ENCODE measurements around the gene CIDEB. TPM values are rescaled to one million over a fixed set of nuclear protein-coding genes. Genes with fewer than 3 reads are reported as not detected.

CIDEB gene
- total and polyA plus RNA-seq, 11 donors: 1.7 to 10.1 (median 3.0) TPM

GRCh38 chr14:24304019-24304387, 3.8 kb downstream of the CIDEB start:
- WGBS, 4 donors: 96 to 98% (median 97%) methylated on average over 11 of the region's 11 CpGs
- Histone ChIP-seq H3K27me3 (no peaks in the 10 kb centered on the region), H3K4me3 (no peak overlapping the region), H3K4me1 (peaks cover 0 to 32% (median 16%) of the 10 kb centered on the region in 12 donors), H3K9me3 (no peaks in the 10 kb centered on the region), H3K36me3 (peaks cover 0 to 69% (median 64%) of the 10 kb centered on the region in 9 donors), H3K27ac (no peak overlapping the region)
- DNase-seq (no peak), ATAC-seq (no peak)
- TF ChIP-seq CTCF (IDR thresholded peaks at IDR 0.05) (no peak), POLR2A (IDR thresholded peaks at IDR 0.05) (no peak)
- intact Hi-C loops (cut with DNase I): no loop called here

- intact Hi-C loops (cut with DNase I): no loop called here
- no peaks in the 10 kb centered on the region for H3K9me3 ChIP-seq
- WGBS, 4 donors: 28 to 33% (median 29%) methylated on average over 16 of the region's 16 CpGs
- ATAC-seq: no peak
- no peak for DNase-seq
- no peaks in the 10 kb centered on the region for H3K27me3 ChIP-seq
- peak overlapping the region; percentile 1 to 91 (median 80) for H3K27ac ChIP-seq
- H3K4me3 ChIP-seq: peak overlapping the region; percentile 75 to 99 (median 95)
- H3K36me3 ChIP-seq: peaks cover 0 to 57% (median 52%) of the 10 kb centered on the region in 9 donors
- no peak for TF ChIP-seq CTCF (IDR thresholded peaks at IDR 0.05)
- no peak for TF ChIP-seq POLR2A (IDR thresholded peaks at IDR 0.05)
- peaks cover 0 to 40% (median 24%) of the 10 kb centered on the region in 12 donors for H3K4me1 ChIP-seq
Observed at GRCh38 chr14:24300326-24300980, 7.3 kb downstream of the CIDEB start.

DNA sequence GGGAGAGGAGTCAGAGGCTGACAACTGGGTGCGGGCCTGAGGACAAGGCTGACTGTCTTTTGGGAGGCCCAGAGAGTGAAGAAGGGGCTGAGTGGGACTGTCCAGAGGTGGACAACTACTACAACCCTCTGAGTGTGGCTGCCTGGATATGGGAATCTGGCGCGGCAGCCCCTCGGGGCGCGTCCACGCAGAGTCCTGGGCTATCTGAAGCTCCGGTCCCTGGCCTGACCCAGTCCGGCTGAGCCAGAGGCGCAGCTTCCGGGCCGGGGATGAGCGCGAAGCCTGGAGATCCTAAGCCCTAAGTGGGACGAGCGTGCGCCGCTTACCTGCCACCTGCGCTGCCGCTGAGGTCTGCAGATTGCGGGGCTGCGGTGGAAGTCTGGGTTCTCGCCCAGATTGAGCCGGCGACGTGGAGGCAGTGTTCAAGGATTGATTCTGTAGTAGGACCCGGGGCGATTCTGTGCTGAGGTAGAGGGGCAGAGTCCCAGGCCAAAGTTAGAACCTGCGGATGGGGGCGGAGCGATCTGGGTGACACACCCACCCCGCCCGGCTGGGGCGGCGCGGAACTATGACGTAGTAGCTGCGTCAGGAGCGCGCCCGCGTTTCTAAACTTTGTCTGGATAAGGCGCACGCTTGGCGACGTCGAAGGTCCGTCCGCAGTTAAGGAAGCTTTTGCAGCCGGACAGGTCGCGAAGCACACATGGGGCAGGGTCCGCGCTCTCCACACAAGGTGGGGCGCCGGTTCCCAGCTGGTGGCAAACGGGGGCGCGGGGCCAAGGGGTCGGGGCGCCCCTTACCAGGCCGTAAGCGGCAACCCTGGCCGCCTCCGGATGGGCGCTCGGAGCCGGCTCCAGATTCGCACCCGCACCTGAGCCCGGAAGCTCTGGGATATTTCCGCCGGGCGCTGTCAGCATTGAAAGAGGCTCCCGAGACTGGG, 8.3 kb downstream of the CIDEB start, which contains the start of the genes DHRS1 and NOP9:
DHRS1 (minus strand) TSS at position 526 of the 937 bp plus-strand sequence. CDS start 674 bp downstream, outside the sequence.
NOP9 (plus strand) TSS at position 596 of the 937 bp plus-strand sequence; CDS start at position 701, 105 bp downstream.
- 0 to 6% (median 0%) methylated on average over 3 to 75 of the region's 75 CpGs for whole genome bisulfite sequencing, 4 donors

More for the DNA sequence above, 8.3 kb downstream of the CIDEB start, which contains the start of the genes DHRS1 and NOP9:
- peaks cover 0 to 40% (median 24%) of the 10 kb centered on the region in 12 donors for H3K4me1 ChIP-seq
- no peaks in the 10 kb centered on the region for H3K9me3 ChIP-seq
- intact Hi-C loops (cut with DNase I): loop anchor here in 3 of 10 donors (1.0 to 5.0 kb wide), 3 partner anchors 28 to 242 kb away; partner anchors contain the start of genes TINF2 (in 2 of the 3) and RABGGTA (in 1 of the 3)
- DNase-seq (peak; percentile 90 to 96 (median 92)), ATAC-seq (peak; percentile 83 to 94 (median 92))
- H3K4me3 ChIP-seq: peak within 1 kb of the TSS; percentile 75 to 99 (median 95)
- H3K27me3 ChIP-seq: no peaks in the 10 kb centered on the region
- peaks cover 0 to 57% (median 48%) of the 10 kb centered on the region in 9 donors for H3K36me3 ChIP-seq
- peak within 1 kb of the TSS; percentile 1 to 91 (median 80) for H3K27ac ChIP-seq
- TF ChIP-seq CTCF (IDR thresholded peaks at IDR 0.05): no peak
- peak in 1 of 2 donors; percentile 55 for TF ChIP-seq POLR2A (IDR thresholded peaks at IDR 0.05)

Measured in heart left ventricle (tissue), 16 donors.